NT2/D1 (cell line): ENCODE measurements around the gene LDLRAD3.

Experiments
- DNase-seq: peaks from one replicate; pipeline ENCODE4 v3.0.0-alpha.2; 2011; ENCODE audit warnings: low read depth, low spot score
- H3K27me3 ChIP-seq: 2 replicates; pipeline ENCODE4 v1.6.0; 2011; ENCODE audit warnings: mild to moderate bottlenecking; ENCODE audit not compliant: insufficient read length, insufficient read depth
- H3K36me3 ChIP-seq: 2 replicates; pipeline ENCODE4 v1.6.1; 2011; ENCODE audit warnings: mild to moderate bottlenecking, low read length, mixed read lengths; ENCODE audit not compliant: insufficient read depth, insufficient read length
- H3K4me1 ChIP-seq: 2 replicates; pipeline ENCODE4 v1.5.1; 2011; ENCODE audit not compliant: insufficient read depth, insufficient read length
- H3K4me3 ChIP-seq: 2 replicates; pipeline ENCODE4 v1.5.1; 2011; ENCODE audit warnings: low read depth; ENCODE audit not compliant: insufficient read length
- H3K9ac ChIP-seq: 2 replicates; pipeline ENCODE4 v1.6.0; 2011; ENCODE audit warnings: low read depth; ENCODE audit not compliant: insufficient read length
- H3K9me3 ChIP-seq: 2 replicates; pipeline ENCODE4 v1.5.1; 2011; ENCODE audit warnings: mild to moderate bottlenecking, low read length; ENCODE audit not compliant: insufficient read depth
- SUZ12 ChIP-seq: IDR thresholded peaks from 2 replicates; pipeline ENCODE4 v1.6.1; 2011; ENCODE audit not compliant: insufficient read length, insufficient read depth; ENCODE audit errors: extremely low read depth
- YY1 ChIP-seq: IDR thresholded peaks from 2 replicates; pipeline ENCODE4 v1.6.1; 2011; ENCODE audit not compliant: insufficient read length, insufficient read depth
- ZNF274 ChIP-seq: IDR thresholded peaks from 2 replicates; pipeline ENCODE4 v1.6.1; 2011; ENCODE audit warnings: mild to moderate bottlenecking, low read depth, low read length

The LDLRAD3 gene

GRCh38 chr11:36061471-36061870 is 117.6 kb downstream of the LDLRAD3 start:
- Histone ChIP-seq H3K27me3 (no peaks in the 10 kb centered on the region), H3K4me3 (no peak overlapping the region), H3K9me3 (peaks cover 8% of the 10 kb centered on the region; the same call in 1 of the 2 replicates), H3K36me3 (no peaks in the 10 kb centered on the region), H3K9ac (no peak overlapping the region), H3K4me1 (no peaks in the 10 kb centered on the region)
- no peak for DNase-seq
- TF ChIP-seq ZNF274 (no peak), SUZ12 (no peak), YY1 (no peak)

DNA sequence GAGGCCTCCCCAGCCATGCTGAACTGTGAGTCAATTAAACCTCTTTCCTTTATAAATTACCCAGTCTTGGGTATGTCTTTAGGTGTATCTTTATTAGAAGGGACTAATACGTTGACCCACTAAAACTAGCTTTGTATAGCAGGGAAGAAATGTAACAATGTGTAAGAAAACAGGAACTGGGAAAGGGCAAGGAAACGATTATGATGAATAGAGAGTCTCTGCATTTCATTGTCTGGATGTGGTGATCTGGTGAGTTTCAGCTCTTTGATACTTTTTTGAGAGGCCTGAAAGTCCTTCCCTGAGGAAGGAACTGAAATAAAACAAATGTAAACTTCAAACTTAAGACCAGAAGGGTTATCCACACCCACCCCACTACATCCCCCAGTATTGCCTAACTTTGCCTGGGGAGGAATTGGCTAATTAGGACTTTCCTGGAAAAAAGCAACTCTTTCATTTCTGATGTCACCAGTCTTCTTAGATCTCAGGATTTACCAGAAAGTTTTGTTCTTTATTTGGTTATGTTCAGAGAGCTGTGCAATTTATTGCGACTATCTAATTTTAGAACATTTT is 119.0 kb downstream of the LDLRAD3 start:
- Histone ChIP-seq H3K9me3 (peaks cover 20% of the 10 kb centered on the region), H3K36me3 (no peaks in the 10 kb centered on the region), H3K9ac (no peak overlapping the region), H3K4me1 (no peaks in the 10 kb centered on the region), H3K4me3 (no peak overlapping the region), H3K27me3 (no peaks in the 10 kb centered on the region)
- no peak for DNase-seq
- TF ChIP-seq YY1, result no peak
- TF ChIP-seq SUZ12, result no peak
- TF ChIP-seq ZNF274, result no peak

GRCh38 chr11:36065436-36065835 is 121.6 kb downstream of the LDLRAD3 start:
- peaks cover 3% of the 10 kb centered on the region for H3K4me1 ChIP-seq
- H3K27me3 ChIP-seq, result no peaks in the 10 kb centered on the region
- TF ChIP-seq ZNF274, result no peak
- TF ChIP-seq YY1, result no peak
- no peak for TF ChIP-seq SUZ12
- no peaks in the 10 kb centered on the region for H3K36me3 ChIP-seq
- H3K4me3 ChIP-seq, result no peak overlapping the region
- H3K9me3 ChIP-seq, result peaks cover 15% of the 10 kb centered on the region
- H3K9ac ChIP-seq, result no peak overlapping the region
- DNase-seq, result no peak

GRCh38 chr11:36066891-36067290 is 123.0 kb downstream of the LDLRAD3 start:
- no peak overlapping the region for H3K4me3 ChIP-seq
- peaks cover 7% of the 10 kb centered on the region for H3K4me1 ChIP-seq
- H3K27me3 ChIP-seq, result no peaks in the 10 kb centered on the region
- DNase-seq, result no peak
- H3K9ac ChIP-seq, result no peak overlapping the region
- peaks cover 15% of the 10 kb centered on the region for H3K9me3 ChIP-seq
- no peak for TF ChIP-seq YY1
- no peak for TF ChIP-seq SUZ12
- TF ChIP-seq ZNF274, result no peak
- H3K36me3 ChIP-seq, result no peaks in the 10 kb centered on the region

DNA sequence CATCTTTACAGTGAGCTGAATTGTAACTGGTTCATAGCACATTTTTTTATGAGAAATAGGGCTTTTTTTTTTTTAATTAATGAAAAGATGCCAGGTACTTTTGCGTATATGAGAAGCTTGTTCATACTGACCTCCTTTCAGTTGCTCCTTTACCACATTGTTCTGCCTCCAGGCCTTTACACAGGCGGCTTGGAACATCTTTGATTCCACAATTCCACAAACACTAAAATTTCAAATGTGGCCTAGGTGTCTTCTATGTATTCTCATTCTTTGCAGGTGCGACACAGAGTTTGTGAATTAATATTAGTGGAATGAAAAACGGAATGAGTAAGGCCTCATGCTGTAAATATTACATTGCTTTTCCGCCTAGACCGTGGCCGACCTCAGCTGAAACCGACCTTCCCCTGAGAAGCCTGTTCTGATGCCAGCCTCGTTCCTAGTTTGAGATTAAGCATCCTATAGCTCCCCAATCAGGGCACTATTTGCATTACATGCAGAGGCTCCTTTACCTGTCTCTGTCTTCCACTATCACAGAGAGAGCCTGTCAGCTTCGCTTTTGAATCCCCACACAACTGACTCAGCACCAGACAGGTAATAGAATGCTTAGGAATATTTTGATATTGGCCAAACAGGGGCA is 125.8 kb downstream of the LDLRAD3 start:
- H3K9ac ChIP-seq, result no peak overlapping the region
- no peaks in the 10 kb centered on the region for H3K36me3 ChIP-seq
- DNase-seq, result peak; percentile 46
- no peaks in the 10 kb centered on the region for H3K27me3 ChIP-seq
- peaks cover 13% of the 10 kb centered on the region for H3K4me1 ChIP-seq
- H3K4me3 ChIP-seq, result no peak overlapping the region
- TF ChIP-seq YY1, result no peak
- TF ChIP-seq ZNF274, result no peak
- no peak for TF ChIP-seq SUZ12
- peaks cover 15% of the 10 kb centered on the region for H3K9me3 ChIP-seq

DNA sequence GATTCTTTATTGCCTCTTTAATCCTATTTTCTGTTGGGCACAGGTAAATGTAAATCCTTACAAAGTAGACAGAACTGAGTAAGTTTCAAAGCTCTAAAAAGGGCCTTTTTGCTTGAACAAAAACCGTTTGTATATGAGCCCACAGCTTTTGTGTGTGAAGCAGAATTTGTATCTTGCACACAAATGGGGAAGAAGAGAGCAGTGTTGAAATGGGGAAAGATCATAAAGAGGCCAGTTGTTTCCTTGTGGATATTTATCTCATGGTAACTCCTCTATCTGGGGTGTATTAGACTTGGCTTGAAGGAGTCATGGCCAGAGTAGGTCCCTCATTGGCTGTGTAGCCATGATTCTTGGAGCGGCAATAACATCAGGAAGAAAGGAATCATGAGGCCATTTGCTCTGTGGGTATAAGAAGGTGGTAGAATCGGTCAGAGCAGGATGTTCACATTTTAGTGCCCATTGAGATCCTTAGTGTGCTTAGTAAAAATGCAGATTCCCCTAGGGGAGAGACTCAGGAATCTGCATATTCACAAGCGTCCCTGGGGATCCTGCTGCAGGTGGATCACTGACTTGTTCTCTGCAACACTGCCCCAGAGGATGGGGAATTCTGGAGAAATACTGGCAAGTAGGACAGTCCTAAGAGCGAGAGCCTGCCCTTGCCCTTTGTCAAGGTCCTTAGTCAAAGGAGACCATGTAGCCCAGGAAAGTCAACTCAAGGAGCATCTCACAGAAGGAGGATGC is 126.5 kb downstream of the LDLRAD3 start:
- DNase-seq, result peak; percentile 54
- no peaks in the 10 kb centered on the region for H3K27me3 ChIP-seq
- peaks cover 18% of the 10 kb centered on the region for H3K9me3 ChIP-seq
- no peak overlapping the region for H3K4me3 ChIP-seq
- peaks cover 13% of the 10 kb centered on the region for H3K4me1 ChIP-seq
- no peak overlapping the region for H3K9ac ChIP-seq
- TF ChIP-seq SUZ12 (no peak), ZNF274 (no peak), YY1 (no peak)
- H3K36me3 ChIP-seq, result no peaks in the 10 kb centered on the region

GRCh38 chr11:36070954-36071330 is 127.1 kb downstream of the LDLRAD3 start:
- Histone ChIP-seq H3K9ac (no peak overlapping the region), H3K9me3 (peaks cover 23% of the 10 kb centered on the region), H3K4me3 (no peak overlapping the region), H3K27me3 (no peaks in the 10 kb centered on the region), H3K36me3 (no peaks in the 10 kb centered on the region), H3K4me1 (peaks cover 13% of the 10 kb centered on the region)
- no peak for TF ChIP-seq ZNF274
- DNase-seq, result no peak
